ENCODE results near the gene MEX3D. TPM values are rescaled to one million over a fixed set of nuclear protein-coding genes. Genes with fewer than 3 reads are reported as not detected.

MEX3D gene
- total RNA-seq, 1 donor from 2014 or later = 43.4 TPM

DNA sequence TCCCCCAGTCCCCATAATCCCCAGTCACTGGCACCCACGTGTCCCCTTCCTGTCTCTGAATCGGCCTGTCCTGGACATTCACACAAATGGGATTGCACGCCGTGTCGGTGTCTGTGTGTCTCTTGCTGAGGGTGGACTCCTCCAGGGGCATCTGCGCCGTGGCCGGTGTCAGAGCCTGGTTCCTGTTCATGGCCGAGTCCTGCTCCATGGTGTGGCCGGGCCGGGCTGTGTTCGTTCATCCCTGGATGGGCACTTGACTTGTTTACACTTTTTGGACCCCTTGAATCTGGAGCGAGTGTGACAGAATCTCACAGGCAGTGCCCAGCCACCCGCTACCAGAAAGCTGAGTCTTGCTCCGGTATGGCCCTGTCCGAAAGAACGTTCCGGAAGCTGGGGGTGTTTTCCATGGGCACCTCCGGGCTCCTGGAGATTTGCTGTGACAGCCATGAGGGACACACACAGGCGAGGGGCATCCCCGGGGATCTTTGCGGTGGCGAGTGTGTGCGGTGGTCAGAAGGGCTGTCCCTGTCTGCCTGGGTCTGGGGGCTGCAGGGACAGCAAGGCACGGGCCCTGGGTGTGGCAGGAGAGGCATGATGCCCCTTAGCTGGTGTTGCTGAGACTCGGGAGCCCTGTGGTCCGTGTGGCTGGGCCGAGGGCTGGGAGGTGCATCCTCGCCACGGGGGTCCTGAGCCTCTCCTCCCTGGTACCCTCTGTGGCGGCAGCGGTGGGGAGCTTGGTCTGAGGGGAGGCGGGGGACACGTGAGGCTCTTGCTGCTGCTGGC lies 6.4 kb upstream of the MEX3D start:
- Histone ChIP-seq H3K4me3 (ENCODE audit: low read depth, low read length) (no peak overlapping the region), H3K27me3 (ENCODE audit: control insufficient read depth, insufficient read depth, low read length) (no peaks in the 10 kb centered on the region)
- FAIRE-seq = no peak

DNA sequence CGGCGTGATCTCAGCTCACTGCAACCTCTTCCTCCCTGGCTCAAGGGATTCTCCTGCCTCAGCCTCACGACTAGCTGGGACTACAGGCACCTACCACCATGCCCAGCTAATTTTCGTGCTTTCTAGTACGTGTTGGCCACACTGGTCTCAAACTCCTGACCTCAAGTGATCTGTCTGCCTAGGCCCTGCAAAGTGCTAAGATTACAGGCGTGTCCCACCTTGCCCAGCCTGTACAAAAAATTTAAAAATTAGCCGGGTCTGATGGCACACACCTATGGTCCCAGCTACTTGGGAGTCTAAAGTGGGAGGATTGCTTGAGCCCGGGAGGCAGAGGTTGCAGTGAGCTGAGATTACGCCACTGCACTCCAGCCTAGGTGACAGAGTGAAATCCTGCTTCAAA lies 4.7 kb upstream of the MEX3D start:
- FAIRE-seq = no peak
- DNase-seq (ENCODE audit: low read depth) = no peak
- TF ChIP-seq CTCF (IDR thresholded peaks at IDR 0.05; ENCODE audit: insufficient read depth, low read length, severe bottlenecking) = no peak

More for the DNA sequence above, 6.4 kb upstream of the MEX3D start:
- H3K36me3 ChIP-seq (ENCODE audit: control insufficient read depth, insufficient read depth, low read length) = peaks cover 8% of the 10 kb centered on the region
- no peak for DNase-seq (ENCODE audit: low read depth)
- TF ChIP-seq CTCF (IDR thresholded peaks at IDR 0.05; ENCODE audit: insufficient read depth, low read length, severe bottlenecking) = no peak

DNA sequence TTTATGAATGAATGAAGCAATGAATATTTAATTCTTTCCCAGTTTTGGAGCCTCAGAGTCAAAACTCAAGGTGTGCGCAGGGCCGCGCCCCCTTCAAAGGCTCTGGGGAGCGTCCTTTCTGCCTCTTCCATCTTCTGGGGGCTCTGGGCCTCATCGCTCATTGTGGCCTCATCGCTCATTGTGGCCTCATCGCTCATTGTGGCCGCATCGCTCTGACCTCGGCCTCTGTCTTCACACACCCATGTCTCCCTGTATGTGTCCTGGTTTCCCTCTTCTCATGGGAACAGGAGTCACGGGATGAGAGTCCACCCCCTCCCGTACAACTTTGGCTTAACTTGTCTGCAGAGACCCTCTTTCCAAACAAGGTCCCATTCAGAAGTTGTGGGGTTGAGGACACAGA lies 3.2 kb upstream of the MEX3D start:
- no peak overlapping the region for H3K4me3 ChIP-seq (ENCODE audit: low read depth, low read length)
- FAIRE-seq = no peak
- no peak for TF ChIP-seq CTCF (IDR thresholded peaks at IDR 0.05; ENCODE audit: insufficient read depth, low read length, severe bottlenecking)
- H3K27me3 ChIP-seq (ENCODE audit: control insufficient read depth, insufficient read depth, low read length) = no peaks in the 10 kb centered on the region
- H3K36me3 ChIP-seq (ENCODE audit: control insufficient read depth, insufficient read depth, low read length) = no peaks in the 10 kb centered on the region
- no peak for DNase-seq (ENCODE audit: low read depth)

More for the DNA sequence above, 4.7 kb upstream of the MEX3D start:
- Histone ChIP-seq H3K27me3 (ENCODE audit: control insufficient read depth, insufficient read depth, low read length) (no peaks in the 10 kb centered on the region), H3K4me3 (ENCODE audit: low read depth, low read length) (no peak overlapping the region), H3K36me3 (ENCODE audit: control insufficient read depth, insufficient read depth, low read length) (peaks cover 3% of the 10 kb centered on the region)

- Histone ChIP-seq H3K36me3 (ENCODE audit: control insufficient read depth, insufficient read depth, low read length) (no peaks in the 10 kb centered on the region), H3K4me3 (ENCODE audit: low read depth, low read length) (no peak overlapping the region), H3K27me3 (ENCODE audit: control insufficient read depth, insufficient read depth, low read length) (no peaks in the 10 kb centered on the region)
- no peak for TF ChIP-seq CTCF (IDR thresholded peaks at IDR 0.05; ENCODE audit: insufficient read depth, low read length, severe bottlenecking)
- no peak for DNase-seq (ENCODE audit: low read depth)
- no peak for FAIRE-seq
These were observed 2.7 kb upstream of the MEX3D start for GRCh38 chr19:1570836-1571235.

DNA sequence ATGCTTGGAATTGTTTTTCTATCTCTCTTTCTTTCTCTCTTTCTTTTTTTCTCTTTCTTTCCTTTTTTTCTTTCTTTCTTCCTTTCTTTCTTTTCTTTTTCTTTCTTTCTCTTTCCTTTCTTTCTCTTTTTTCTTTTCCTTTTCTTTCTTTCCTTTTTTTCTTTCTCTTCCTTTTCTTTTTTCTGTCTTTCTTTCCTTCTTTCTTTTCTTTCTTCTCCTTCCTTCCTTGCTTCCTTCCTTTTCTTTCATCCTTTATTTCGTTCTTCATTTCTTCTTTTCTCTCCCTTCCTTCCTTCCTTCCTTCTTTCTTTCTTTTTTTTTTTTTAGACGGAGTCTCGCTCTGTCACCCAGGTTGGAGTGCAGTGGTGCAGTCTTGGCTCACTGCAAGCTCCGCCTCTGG lies 1.9 kb upstream of the MEX3D start:
- DNase-seq (ENCODE audit: low read depth) (no peak), FAIRE-seq (no peak)
- Histone ChIP-seq H3K36me3 (ENCODE audit: control insufficient read depth, insufficient read depth, low read length) (peaks cover 4% of the 10 kb centered on the region), H3K4me3 (ENCODE audit: low read depth, low read length) (no peak overlapping the region), H3K27me3 (ENCODE audit: control insufficient read depth, insufficient read depth, low read length) (no peaks in the 10 kb centered on the region)
- no peak for TF ChIP-seq CTCF (IDR thresholded peaks at IDR 0.05; ENCODE audit: insufficient read depth, low read length, severe bottlenecking)

DNA sequence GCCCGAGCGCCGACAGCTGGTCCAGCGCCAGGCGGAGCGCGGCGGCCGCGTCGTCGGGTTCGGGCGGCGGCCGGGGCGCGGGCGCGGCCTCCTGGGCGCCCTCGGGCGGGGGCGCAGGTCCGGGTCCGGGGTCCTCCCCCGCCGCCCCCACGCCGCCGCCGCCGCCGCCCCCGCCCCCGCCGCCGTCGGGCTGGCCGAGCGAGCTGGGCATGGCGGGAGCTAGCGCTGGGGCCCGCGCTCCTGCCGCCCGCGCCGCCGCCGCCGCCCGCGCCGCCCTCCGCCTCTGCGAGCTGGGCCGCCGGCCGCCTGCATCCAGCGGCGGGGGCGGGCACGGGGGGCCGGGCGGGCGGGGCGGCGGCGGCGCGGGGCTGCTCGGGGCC lies 287 bp downstream of the MEX3D start:
- FAIRE-seq = no peak
- H3K4me3 ChIP-seq (ENCODE audit: low read depth, low read length) = peak overlapping the region; percentile 71

More for the DNA sequence above, 287 bp downstream of the MEX3D start:
- no peak for TF ChIP-seq CTCF (IDR thresholded peaks at IDR 0.05; ENCODE audit: insufficient read depth, low read length, severe bottlenecking)
- no peak for DNase-seq (ENCODE audit: low read depth)
- peaks cover 4% of the 10 kb centered on the region for H3K36me3 ChIP-seq (ENCODE audit: control insufficient read depth, insufficient read depth, low read length)
- H3K27me3 ChIP-seq (ENCODE audit: control insufficient read depth, insufficient read depth, low read length) = no peaks in the 10 kb centered on the region

Measured in bronchial epithelial cell (primary cell).